ENCODE results near the gene NTRK1. TPM values are rescaled to one million over a fixed set of nuclear protein-coding genes. Genes with fewer than 3 reads are reported as not detected.

The NTRK1 gene
- total RNA-seq, 1 experiment from 2014 or later, result 0.24 TPM

- no peak overlapping the region for H2AFZ ChIP-seq (ENCODE audit: low read length)
- H3K9me3 Mint-ChIP-seq, result no peaks in the 10 kb centered on the region
- TF ChIP-seq CTCF (conservative IDR thresholded peaks at IDR 0.05), result no peak
- H4K5ac ChIP-seq (ENCODE audit: insufficient read length, low read depth, low read length), result no peak overlapping the region
- no peak overlapping the region for H3K23ac ChIP-seq (ENCODE audit: insufficient read length, low read depth, low read length)
- no peak overlapping the region for H4K91ac ChIP-seq (ENCODE audit: insufficient read length, low read depth, low read length)
- no peak overlapping the region for H2BK20ac ChIP-seq (ENCODE audit: low read depth, low read length, poor library complexity, severe bottlenecking)
- no peaks in the 10 kb centered on the region for H3K9me3 ChIP-seq (ENCODE audit: control insufficient read depth, low read depth, low read length)
- H2BK12ac ChIP-seq (ENCODE audit: insufficient read length, low read depth, low read length), result no peak overlapping the region
- H3K4me2 ChIP-seq (ENCODE audit: insufficient read depth, insufficient read length, low read length), result no peak overlapping the region
- no peak overlapping the region for H3K9ac ChIP-seq (ENCODE audit: extremely low read depth, insufficient read length, low read length)
- no peaks in the 10 kb centered on the region for H3K79me1 ChIP-seq (ENCODE audit: insufficient read depth, low read depth, low read length, poor library complexity, severe bottlenecking)
- H3K27ac ChIP-seq (ENCODE audit: insufficient read length, low read depth, low read length), result no peak overlapping the region
- H2BK120ac ChIP-seq (ENCODE audit: low read depth, low read length, poor library complexity, severe bottlenecking), result no peak overlapping the region
- no peak overlapping the region for H2AK5ac ChIP-seq (ENCODE audit: insufficient read length, low read length)
- H3K4ac ChIP-seq (ENCODE audit: low read depth, low read length), result no peak overlapping the region
- no peaks in the 10 kb centered on the region for H3K36me3 Mint-ChIP-seq (ENCODE audit: insufficient read depth in 1 of 3, low read depth in 3 of 3)
- WGBS (ENCODE audit: extremely low coverage, insufficient read length, low lambda C conversion rate), result no CpG with 5 or more reads among the region's 5 CpGs
- DNase-seq, result no peak
- H3K14ac ChIP-seq (ENCODE audit: insufficient read depth, low read length), result no peak overlapping the region
- no peak overlapping the region for H2BK15ac ChIP-seq (ENCODE audit: low read depth, low read length)
- peaks cover 6 to 13% of the 10 kb centered on the region in 2 experiments for H3K4me1 Mint-ChIP-seq
- H4K8ac ChIP-seq (replicated peaks; ENCODE audit: insufficient read length, low read depth, low read length), result no peak overlapping the region
- no peak overlapping the region for H3K18ac ChIP-seq (ENCODE audit: insufficient read length, low read depth, low read length)
- no peaks in the 10 kb centered on the region for H3K23me2 ChIP-seq (ENCODE audit: insufficient read length, low read depth, low read length, poor library complexity, severe bottlenecking)
- no peak overlapping the region for H2BK5ac ChIP-seq (ENCODE audit: insufficient read length, low read length)
- no peaks in the 10 kb centered on the region for H4K20me1 ChIP-seq (ENCODE audit: control insufficient read depth, insufficient read depth, insufficient read length)
- no peak overlapping the region for H3K4me3 Mint-ChIP-seq
- peaks cover 3% of the 10 kb centered on the region; the same call in 1 of the 2 replicates for H3K27me3 ChIP-seq (ENCODE audit: insufficient read depth, low read length)
- H3K27ac Mint-ChIP-seq, result no peak overlapping the region
- no peaks in the 10 kb centered on the region for H3K4me1 ChIP-seq (ENCODE audit: insufficient read depth, low read length)
- H3T11ph ChIP-seq (ENCODE audit: low read length), result no peak overlapping the region
- H3K79me2 ChIP-seq (ENCODE audit: insufficient read depth, low read length), result no peaks in the 10 kb centered on the region
- H3K56ac ChIP-seq (ENCODE audit: insufficient read length, low read depth, low read length), result no peak overlapping the region
- H3K27me3 Mint-ChIP-seq (ENCODE audit: low read depth), result peaks cover 84% of the 10 kb centered on the region
Measured at GRCh38 chr1:156836041-156836654, 24.5 kb upstream of the NTRK1 start.

Measured in H9 (cell line).